Measurements from ENCODE around the gene THUMPD1.

- no peak for TF ChIP-seq POLR2A (IDR thresholded peaks at IDR 0.05)
- no peak for TF ChIP-seq CTCF (IDR thresholded peaks at IDR 0.05)
These were observed 26.5 kb upstream of the THUMPD1 start for GRCh38 chr16:20768121-20768520.
